ENCODE results near the gene ANKRD18B. TPM values are rescaled to one million over a fixed set of nuclear protein-coding genes. Genes with fewer than 3 reads are reported as not detected.

ANKRD18B gene
- total RNA-seq, 1 experiment from 2014 or later, result 9.1 TPM

GRCh38 chr9:33620738-33621439 is 96.8 kb downstream of the ANKRD18B start:
- H4K91ac ChIP-seq (ENCODE audit: insufficient read length, low read depth, low read length), result no peak overlapping the region
- H4K20me1 ChIP-seq (ENCODE audit: control insufficient read depth, insufficient read depth, insufficient read length), result no peaks in the 10 kb centered on the region
- H3K4me1 ChIP-seq (ENCODE audit: insufficient read depth, low read length), result no peaks in the 10 kb centered on the region
- no peak overlapping the region for H4K5ac ChIP-seq (ENCODE audit: insufficient read length, low read depth, low read length)
- no CpG with 5 or more reads among the region's 10 CpGs for WGBS (ENCODE audit: extremely low coverage, insufficient read length, low lambda C conversion rate)
- H4K8ac ChIP-seq (replicated peaks; ENCODE audit: insufficient read length, low read depth, low read length), result no peak overlapping the region
- no peak overlapping the region for H2BK15ac ChIP-seq (ENCODE audit: low read depth, low read length)
- no peak overlapping the region for H3K4me2 ChIP-seq (ENCODE audit: insufficient read depth, insufficient read length, low read length)
- DNase-seq, result no peak
- Mint-ChIP-seq H3K4me1 (peaks cover 2 to 4% of the 10 kb centered on the region in 2 experiments; a peak in 3 of 4 replicates), H3K4me3 (no peak overlapping the region), H3K27ac (no peak overlapping the region), H3K36me3 (ENCODE audit: insufficient read depth in 1 of 3, low read depth in 3 of 3) (no peaks in the 10 kb centered on the region), H3K27me3 (ENCODE audit: low read depth) (peaks cover 27% of the 10 kb centered on the region), H3K9me3 (peaks cover 7 to 8% of the 10 kb centered on the region in 2 experiments; a peak in 4 of 5 replicates)
- H3K56ac ChIP-seq (ENCODE audit: insufficient read length, low read depth, low read length), result no peak overlapping the region
- H3K23me2 ChIP-seq (ENCODE audit: insufficient read length, low read depth, low read length, poor library complexity, severe bottlenecking), result no peaks in the 10 kb centered on the region
- no peak overlapping the region for H3K4ac ChIP-seq (ENCODE audit: low read depth, low read length)
- H2BK5ac ChIP-seq (ENCODE audit: insufficient read length, low read length), result no peak overlapping the region
- H3T11ph ChIP-seq (ENCODE audit: low read length), result no peak overlapping the region
- no peak overlapping the region for H3K9ac ChIP-seq (ENCODE audit: extremely low read depth, insufficient read length, low read length)
- H3K27ac ChIP-seq (ENCODE audit: insufficient read length, low read depth, low read length), result no peak overlapping the region
- no peaks in the 10 kb centered on the region for H3K79me1 ChIP-seq (ENCODE audit: insufficient read depth, low read depth, low read length, poor library complexity, severe bottlenecking)
- no peak for TF ChIP-seq CTCF (conservative IDR thresholded peaks at IDR 0.05)
- H2BK120ac ChIP-seq (ENCODE audit: low read depth, low read length, poor library complexity, severe bottlenecking), result no peak overlapping the region
- H2AK5ac ChIP-seq (ENCODE audit: insufficient read length, low read length), result no peak overlapping the region
- no peak overlapping the region for H2AFZ ChIP-seq (ENCODE audit: low read length)
- no peak overlapping the region for H3K18ac ChIP-seq (ENCODE audit: insufficient read length, low read depth, low read length)
- no peaks in the 10 kb centered on the region for H3K27me3 ChIP-seq (ENCODE audit: insufficient read depth, low read length)
- H2BK20ac ChIP-seq (ENCODE audit: low read depth, low read length, poor library complexity, severe bottlenecking), result no peak overlapping the region
- H3K79me2 ChIP-seq (ENCODE audit: insufficient read depth, low read length), result no peaks in the 10 kb centered on the region
- no peak overlapping the region for H3K14ac ChIP-seq (ENCODE audit: insufficient read depth, low read length)
- H3K9me3 ChIP-seq (ENCODE audit: control insufficient read depth, low read depth, low read length), result no peaks in the 10 kb centered on the region
- no peak overlapping the region for H2BK12ac ChIP-seq (ENCODE audit: insufficient read length, low read depth, low read length)
- H3K23ac ChIP-seq (ENCODE audit: insufficient read length, low read depth, low read length), result no peak overlapping the region

Other genes starting within 250 kb of the ANKRD18B start
- gene NFX1, start 233.7 kb upstream of the ANKRD18B start, total RNA-seq (2021), result 35.1 and 36.3 TPM in 2 replicates
- not detected in 2 replicates for gene AQP7, start 121.7 kb upstream of the ANKRD18B start, total RNA-seq (2021)
- 1.6 TPM in 2 replicates for gene AQP3, start 76.7 kb upstream of the ANKRD18B start, total RNA-seq (2021)
- gene NOL6, start 50.3 kb upstream of the ANKRD18B start, total RNA-seq (2021), result 64.4 and 66.3 TPM in 2 replicates

Data from H9 (cell line).